Putamen (tissue), 1 donor: ENCODE data around the gene FBXW9.
"Not testable (repeated sequence)": the region's sequence is repeated elsewhere in the genome, so short reads cannot be mapped to it uniquely, and the experiment has no call there.

Source experiments
- DNase-seq: peaks from one replicate; pipeline ENCODE4 v3.0.0-alpha.2; 2016; ENCODE audit warnings: low spot score

The FBXW9 gene

DNA sequence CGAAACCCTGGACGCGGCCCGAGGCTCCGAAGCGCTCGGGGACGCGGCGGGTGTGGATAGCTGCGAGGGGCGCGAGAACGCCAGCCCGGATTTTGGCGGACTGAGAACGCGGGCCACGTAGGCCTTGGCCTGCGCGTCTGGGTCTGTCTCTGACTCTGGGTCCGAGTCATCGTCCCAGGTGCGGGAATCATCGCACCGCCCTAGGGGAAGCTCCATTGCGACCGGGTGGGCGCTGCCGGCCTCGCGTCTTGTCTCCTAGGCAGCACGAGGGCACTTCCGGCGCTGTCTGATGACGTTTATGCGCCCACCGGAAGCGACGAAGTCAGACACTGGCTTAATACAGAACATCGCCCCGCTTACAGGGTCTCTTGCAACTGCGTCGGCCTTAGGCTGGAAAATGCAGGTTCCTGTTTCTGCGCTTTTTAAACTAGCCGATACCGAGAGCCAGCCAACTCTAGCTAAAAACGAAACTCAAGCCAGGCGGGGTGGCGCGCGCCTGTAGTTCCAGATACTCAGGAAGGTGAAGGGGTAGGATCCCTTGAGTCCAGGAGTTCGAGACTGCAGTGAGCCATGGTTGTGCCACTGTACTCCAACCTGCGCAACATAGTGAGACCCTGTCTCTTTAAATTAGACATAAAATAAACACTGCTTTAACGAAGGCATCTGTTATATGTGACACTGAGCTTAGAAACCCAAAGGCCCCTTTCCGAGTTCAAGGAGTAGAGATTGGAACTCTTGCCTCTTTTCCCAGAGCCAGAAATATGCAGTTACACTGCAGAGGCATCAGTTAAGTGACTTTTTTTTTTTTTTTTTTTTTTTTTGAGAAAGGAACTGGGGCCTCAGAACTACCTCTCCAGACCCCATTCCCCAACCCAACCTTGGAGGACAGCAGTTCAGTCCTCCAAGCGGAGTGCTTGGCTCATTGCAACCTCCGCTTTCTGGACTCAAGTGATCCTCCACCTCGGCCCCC is at the start of gene FBXW9:
Gene FBXW9, minus strand, starts transcription at position 266 of the 970 bp plus-strand sequence. Its CDS starts 50 bp downstream, at position 216.
- peak; percentile 96 for DNase-seq

DNA sequence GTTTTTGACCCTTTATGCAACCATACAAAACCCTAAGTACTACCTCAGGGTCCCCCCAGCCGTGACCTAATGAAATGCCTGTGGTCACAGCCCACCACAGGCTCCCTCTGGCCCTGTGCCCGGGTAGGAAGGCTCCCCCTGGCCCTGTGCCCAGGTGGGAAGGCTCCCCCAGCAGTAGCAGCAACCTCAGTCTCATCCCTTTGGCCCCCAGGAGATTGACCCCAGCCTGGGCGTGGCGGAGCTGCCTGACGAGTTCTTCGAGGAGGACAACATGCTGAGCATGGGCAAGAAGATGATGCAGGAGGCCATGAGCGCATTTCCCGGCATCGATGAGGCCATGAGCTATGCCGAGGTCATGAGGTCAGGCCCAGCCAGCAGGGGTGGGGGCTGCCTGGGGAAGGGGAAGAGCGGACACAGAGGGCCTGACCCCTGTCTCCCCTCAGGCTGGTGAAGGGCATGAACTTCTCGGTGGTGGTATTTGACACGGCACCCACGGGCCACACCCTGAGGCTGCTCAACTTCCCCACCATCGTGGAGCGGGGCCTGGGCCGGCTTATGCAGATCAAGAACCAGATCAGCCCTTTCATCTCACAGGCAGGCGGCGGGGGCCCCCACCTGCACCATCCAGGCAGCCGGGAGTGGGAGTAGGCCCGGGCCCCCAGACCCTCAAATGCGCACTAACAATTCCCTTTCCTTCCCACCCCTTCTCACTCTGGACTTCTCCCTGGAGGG is 48.9 kb upstream of the FBXW9 start:
- DNase-seq = no peak

DNA sequence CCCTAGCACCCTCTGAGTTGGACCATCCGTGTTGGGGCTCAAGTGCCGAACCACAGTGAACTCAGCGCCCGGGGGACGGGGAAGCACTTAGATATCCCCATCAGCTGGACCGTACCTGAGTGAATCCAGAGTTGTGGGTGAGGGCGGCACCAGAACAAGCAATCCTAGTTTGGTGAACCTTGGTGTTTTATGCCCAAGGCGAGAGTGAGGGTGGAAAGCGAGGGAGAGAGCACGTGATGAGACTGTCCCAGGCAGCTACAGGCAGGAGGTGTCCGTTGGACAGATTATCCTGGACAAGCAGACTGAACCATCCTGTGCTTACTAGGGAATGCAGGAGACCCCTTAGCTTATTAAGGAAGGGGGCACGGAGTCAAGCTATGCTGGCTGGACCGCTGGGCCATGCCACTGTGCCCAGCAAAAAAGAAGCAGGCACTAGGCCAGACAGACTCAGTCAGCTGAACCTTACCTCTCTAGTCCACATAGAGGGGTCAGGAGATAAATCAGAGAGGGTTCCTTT is 41.5 kb upstream of the FBXW9 start:
- DNase-seq = no peak

DNA sequence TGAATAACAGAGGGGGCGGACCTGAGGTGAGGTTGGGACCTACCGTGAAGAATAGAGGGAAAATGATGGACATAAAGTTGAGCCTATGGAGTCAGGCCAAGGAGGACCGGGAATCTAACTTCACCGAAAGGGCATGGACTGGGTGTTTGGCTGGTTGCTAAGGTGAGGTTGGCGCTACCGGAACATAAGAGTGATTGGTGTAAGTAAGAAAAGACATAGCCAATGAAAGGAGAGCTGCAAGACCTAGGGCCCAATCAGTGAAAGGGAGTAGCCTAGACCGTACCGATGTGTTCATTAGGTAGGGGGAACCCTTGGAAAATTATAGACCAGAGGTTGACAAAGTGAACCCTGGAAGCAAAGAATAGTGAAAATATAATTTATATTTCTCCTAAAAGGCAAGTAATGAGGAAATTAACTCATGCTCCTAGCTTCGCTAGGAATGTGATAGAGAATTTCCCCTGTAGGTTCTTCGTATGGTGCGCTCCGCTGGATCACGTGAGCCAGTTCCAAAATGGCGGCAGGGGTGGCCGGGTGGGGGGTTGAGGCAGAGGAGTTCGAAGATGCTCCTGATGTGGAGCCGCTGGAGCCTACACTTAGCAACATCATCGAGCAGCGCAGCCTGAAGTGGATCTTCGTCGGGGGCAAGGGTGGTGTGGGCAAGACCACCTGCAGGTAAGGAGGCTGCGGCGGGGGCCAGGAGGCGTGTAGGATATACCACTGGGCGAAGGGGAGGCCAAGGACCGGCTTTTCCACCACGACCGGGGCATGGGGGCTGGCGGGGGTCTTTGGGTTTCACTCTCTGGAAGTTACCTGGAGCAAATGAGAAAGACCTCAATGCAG is 40.8 kb upstream of the FBXW9 start, which contains the start of gene GET3:
Gene GET3, plus strand, starts transcription at position 503 of the 840 bp plus-strand sequence. Its CDS starts 9 bp downstream, at position 512.
- peak; percentile 98 for DNase-seq

DNA sequence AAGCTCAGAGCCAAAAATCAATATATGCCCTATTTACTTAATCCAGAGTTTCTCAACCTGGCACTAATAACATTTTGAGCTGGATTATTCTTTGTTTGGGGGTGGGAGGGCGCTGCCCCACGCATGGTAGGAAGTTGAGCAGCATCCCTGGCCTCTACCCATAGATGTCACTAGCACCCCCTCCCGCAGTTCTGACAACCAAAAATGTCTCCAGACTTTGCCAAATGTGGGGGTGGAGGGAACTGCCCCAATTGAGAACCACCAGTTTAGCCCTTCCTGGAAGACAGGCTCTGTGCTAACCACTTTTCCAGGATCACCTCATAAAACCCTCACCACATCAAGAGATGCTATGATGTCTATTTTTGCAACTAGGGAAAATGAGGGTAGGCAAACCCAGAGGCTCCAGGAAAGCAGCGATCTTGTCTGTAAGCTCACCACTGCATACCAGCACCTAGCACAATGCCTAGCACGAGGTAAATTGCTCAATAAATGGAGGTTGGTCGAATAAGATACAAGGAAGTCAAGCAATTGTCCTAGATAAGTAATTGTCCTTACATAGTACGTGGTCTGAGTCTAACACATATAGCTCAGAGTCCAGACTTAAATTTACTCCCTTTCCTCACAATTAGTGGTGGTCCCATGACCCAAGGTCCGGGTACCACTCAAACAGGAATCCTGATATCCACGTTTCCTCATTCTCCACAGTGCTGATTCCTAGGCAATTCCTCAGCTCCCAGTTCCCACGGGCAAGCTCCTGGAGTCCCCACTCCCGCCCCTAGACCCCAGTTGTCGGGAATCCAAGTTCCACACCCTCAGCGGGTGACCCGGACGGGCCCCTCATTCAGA is 37.2 kb upstream of the FBXW9 start:
- no peak for DNase-seq

DNA sequence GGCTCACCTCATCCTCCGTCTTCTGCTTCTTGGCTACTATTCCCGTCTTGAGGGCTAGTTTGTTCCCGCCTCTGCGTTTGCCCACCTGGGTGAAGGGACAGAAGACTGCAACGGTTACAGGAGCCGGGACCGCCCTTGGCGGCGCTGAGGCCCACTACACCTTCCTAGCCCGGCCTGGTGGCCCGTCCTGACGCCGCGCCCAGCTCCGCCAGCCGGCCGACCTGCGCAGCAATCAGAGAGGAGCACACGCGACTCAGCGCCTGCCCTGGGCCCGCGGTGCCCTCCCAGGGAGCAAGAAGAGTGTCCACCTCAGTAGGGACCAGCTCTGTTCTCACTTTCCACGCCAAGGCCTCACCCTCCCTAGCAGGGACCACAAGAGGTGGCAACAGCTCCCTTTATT is 34.9 kb upstream of the FBXW9 start:
- no peak for DNase-seq

DNA sequence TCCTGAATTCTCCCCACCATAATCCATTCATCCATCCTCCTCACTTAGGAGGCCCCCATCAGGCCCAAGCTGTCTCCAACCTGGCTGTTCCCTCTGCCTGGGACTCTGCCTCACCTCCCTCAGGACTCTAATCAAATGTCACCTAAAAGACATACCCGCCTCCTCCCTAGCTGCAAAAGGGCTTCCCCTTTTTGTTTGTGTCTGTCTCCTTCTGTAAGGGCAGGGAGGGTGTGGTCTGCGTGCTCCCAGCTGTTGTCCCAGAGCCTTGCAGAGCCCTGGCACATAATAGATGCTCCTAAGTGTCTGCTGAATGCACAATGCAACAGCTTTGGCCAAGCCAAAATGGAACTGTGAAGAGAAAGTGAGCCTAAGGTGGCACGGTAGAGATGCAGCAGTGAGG is 33.6 kb upstream of the FBXW9 start:
- DNase-seq = no peak

DNA sequence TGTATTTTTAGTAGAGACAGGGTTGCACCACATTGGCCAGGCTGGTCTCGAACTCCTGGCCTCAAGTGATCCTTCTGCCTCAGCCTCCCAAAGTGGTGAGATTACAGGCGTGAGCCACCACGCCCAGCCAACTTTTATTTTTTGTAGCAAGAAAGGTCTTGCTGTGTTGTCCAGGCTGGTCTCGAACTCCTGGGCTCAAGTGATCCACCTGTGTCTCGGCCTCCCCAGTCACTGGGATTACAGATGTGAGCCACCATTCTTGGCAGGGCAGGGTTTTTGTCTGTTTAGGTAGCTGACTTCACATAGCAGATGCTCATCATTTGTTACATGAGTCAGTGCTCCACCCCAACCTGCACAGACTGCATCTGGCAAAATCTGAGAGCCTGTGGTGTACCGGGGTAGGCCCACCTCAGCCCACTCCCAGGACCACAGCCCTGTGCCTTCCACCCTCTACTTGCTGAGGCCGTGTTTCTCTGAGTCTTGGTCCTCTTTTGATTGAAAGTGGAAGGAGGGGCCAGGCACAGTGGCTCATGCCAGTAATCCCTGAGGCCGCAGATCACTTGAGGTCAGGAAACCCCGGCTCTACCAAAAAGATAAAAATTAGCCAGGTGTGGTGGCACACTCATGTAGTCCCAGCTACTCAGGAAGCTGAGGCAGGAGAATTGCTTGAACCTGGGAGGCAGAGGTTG is 31.5 kb upstream of the FBXW9 start:
- no peak for DNase-seq

DNA sequence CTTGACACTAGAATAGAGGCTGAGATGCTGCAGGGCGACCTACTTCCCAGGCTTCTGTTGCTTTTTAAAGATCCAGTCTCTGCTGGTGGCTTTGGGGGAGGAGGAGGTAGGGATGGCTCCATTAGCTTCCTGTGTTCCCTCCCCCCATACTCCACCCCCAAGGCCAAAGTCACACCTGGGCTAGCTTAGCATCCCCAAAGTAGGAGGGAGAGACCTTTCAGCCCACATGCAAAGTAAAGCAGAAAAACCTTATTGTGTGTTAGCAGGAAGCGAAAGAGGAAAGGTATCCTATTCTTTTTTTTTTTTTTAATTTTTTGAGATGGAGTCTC is 30.5 kb upstream of the FBXW9 start:
- no peak for DNase-seq

DNA sequence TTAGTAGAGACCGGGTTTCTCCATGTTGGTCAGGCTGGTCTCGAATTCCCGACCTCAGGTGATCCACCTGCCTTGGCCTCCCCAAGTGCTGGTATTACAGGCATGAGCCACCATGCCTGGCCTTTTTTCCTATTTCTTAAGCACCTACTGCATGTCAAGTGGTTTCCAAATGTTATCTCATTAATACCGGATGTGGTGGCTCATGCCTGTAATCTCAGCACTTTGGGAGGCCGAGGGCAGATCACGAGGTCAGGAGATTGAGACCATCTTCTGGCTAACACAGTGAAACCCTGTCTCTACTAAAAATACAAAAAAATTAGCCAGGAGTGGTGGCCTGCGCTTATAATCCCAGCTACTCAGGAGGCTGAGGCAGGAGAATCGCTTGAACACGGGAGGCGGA is 29.2 kb upstream of the FBXW9 start:
- DNase-seq = not testable (repeated sequence)

DNA sequence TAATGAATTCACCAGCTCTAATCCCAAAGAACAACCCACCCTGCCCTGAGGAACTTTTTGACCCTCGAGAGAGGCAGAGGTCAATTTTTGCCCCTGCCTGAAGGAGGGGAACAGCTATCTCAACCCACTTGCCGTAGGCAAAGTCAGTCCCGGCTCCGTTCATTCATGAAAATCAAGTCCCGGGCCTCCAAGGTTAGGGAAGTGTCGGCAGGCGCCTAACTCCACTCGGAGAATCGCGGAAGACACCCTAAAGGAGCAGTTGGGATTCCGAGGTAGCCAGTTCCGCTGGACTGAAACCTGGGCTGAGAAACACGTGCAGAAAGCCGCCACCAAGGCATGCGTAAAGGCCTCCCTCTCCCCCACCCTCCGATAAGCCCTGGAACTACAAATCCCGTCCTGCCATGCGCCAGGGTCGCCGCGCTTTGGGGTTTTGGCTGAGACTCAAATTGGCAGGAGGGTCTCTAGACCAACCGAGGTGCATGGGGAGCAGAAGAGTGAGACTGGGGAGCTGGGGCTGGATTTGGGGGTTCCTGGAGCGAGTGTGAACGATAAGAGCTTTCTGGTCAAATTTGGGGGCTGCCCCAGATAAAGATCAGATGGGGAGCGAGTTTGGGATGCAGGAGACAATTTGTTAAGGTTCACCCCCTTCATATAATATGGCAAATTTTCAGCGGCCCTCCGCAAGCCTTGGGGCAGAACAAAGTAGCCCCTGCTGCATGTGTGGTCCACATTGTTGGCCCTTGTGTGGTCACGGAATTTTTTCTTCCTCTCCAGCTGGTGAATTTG is 27.4 kb upstream of the FBXW9 start, which contains the start of gene TNPO2:
Gene TNPO2, minus strand, starts transcription at position 292 of the 786 bp plus-strand sequence. CDS start 2,955 bp downstream, outside the sequence.
- DNase-seq = peak; percentile 65

DNA sequence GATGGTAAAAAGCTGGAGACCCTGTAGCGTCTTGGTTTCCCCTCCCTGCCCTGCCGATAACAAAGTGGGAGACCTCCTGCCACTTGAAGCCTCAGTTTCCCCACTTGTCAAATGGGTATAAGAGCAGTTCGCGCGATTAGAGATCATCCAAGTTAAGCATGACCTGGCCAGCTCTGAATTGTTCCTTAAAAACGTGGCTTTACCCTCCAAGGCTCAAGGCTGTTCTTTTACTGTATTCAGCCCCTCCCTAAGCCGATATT is 26.9 kb upstream of the FBXW9 start:
- DNase-seq = no peak

DNA sequence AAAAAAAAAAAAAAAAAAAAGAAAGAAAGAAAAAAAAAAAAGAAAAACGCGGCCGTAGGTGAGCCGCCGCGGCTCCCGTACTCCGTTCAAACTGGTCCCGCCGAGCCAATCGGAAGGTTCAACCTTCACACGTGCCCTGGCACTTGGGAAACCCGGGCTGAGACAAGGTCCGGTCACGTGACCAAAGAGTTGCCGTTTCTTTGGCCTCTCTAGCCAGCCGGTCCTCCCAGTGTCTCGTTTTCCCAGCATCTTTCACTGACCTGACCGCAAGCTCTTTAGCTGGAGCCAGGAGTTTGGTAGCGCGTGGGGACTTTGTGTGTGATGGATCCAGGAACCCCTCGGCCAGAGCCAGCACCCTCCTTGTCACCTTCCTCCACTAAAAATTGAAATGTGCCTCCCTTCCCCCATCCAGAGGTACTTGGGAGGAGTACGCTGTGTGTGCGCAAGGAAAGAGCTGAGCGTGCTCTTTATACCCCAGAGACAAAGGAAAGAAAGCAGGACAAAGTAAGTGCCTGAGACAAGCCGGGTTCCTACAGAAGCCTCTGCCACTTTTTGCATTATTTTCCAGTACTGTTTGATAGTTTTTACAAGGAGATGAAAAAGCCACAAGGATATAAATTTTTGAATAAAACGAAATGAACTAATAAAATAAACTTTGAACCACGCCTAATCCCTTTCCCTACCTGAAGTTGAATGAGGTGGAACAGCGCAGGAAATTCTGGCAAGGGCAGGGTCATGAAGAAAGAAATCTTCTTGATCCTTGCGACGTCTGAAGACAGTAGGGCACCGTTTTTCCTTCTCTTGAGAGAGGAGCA is 26.3 kb upstream of the FBXW9 start:
- peak; percentile 98 for DNase-seq

DNA sequence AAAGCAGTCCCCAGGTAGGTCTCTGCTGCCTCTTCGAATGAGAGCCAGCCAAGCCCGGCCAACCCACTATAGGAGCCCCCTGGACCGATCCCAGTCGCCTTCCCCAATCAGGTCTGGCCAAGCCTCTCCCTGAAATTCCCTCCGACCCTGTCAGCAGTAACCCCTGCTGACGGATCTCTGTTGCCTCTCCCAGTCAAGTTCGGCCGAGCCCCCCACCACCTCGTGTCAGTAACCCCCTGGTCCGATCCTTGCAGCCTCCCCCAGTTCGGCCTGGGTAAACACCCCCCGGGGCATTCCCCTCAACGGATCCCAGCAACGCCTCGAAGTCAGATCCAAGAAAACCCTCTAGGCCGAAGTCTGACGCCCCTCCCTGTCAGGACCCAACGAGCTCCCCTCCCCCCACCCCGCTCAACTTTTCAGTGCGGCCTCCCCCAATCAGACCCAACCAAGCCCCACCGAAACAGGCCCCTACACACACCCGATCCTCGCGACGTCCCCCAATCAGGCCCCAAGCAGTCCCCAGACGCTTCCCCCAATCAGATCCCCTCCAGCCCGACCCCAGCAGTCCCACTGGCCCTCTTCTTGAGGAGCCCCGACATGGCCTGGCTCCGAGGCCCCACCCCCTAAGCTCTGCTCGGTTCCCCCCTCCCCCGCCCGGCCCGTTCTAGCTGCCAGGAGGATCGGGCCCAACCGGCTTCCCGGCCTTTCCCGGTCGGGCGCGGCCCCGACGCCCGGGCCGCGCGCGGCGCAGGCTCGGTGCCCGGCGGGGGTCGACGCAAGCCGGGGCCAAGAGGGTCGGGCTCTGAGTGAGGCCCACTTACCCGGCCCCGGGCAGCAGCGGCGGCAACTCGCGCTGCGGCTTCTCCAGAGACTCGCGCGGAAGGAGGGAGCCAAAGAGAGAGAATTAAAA is 25.5 kb upstream of the FBXW9 start:
- DNase-seq = peak; percentile 60

DNA sequence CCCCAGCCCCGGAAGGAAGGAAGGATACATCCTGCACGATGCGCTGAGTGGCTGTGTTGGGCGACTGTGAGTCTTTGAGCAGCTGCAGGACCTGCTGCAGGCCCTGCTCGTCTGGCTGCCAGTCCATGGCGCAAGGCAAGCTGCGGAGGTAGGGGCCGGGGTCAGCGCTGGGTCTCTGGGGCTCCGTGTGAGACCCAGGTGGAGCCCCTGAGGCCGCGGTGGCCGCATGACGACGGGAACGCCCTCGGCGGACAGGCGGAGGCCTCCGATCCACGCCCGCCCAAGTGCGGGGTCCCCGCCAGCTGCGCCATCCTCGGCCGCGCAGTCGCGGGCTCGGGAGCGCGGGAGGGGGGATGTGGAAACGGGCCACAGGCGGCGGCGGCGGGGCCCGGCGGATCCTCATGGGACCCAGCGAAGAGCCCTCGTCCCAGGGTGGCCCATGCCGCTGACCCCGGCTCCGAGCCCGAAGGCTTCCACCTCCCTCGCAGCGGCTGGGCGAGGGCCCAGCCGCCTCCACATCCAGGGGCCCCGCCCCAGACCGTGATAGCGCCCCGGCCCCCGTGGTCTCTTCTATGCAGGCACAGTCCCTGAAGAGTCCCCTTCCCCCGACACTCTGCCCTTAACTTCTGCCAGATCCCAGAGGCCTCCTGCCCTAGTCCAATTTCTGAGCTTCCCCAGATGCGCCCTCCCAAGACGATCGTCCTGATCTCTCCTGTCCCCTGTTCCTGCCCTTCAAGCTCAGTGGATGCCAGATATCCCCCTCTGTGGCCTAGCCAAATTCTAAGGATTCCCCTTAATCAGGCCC is 24.6 kb upstream of the FBXW9 start:
- DNase-seq = no peak

DNA sequence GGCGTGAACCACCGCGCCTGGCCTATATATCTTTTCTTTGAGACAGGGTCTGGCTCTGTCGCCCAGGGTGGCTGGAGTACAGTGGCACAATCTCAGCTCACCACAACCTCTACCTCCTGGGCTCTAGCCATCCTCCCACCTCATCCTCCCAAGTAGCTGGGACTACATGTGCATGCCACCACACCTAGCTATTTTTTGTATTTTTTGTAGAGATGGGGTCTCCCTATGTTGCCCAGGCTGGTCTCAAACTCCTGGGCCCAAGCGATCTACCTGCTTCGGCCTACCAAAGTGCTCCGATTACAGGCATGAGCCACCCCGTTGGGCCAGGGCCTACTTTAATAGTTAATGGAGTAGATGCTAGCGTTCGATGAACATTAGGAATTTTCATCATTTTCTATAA is 23.9 kb upstream of the FBXW9 start:
- no peak for DNase-seq

DNA sequence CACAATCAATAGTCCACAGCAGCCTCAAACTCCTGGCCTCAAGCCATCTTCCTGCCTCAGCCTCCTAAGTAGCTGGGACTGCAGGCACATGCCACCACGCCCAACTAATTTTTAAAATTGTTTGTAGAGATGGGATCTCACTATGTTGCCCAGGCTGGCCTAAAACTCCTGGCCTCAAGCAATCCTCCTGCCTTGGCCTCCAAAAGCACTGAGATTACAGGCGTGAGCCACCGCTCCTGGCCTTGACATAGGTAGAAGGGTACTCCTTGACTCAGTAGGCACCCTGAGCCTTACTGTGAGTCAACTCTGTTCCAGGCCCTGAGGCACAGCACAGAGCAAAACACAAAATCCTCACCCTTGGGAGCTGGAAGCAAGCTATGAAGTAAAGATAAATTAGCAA is 19.5 kb upstream of the FBXW9 start:
- no peak for DNase-seq
